Activated CD8-positive, alpha-beta memory T cell treated with anti-CD3 and anti-CD28 coated beads for 4 hours (primary cell): Measurements from ENCODE around the gene GEMIN5.

Source experiments
- DNase-seq, 2 donors: peaks; one replicate each; pipeline ENCODE4 v3.0.0-alpha.2; 2020; ENCODE audit warnings: low read depth in 2 of 2

GEMIN5 gene

GRCh38 chr5:154849264-154849785 is 88.7 kb downstream of the GEMIN5 start:
- DNase-seq: no peak

DNA sequence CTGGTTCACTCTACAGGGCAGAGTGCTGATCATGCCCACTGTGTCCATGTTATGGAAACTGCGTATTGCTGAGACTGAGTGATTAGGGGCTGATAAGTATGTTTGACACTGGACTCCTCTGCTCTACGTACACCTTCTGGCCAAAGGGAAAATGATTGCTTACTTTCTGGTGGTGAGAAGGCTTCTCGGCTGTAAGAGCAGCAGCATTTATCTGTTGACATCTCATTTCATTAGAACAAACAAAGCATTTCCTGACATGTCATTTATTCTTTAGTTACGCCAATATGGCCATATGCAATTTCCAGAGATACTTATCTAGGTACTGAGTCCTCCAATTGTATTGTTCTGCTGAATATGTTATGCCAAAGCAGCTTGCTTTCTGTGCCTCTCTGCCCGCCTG is 93.2 kb downstream of the GEMIN5 start:
- DNase-seq: no peak

- no peak for DNase-seq
Observed at GRCh38 chr5:154842689-154843530, 95.1 kb downstream of the GEMIN5 start.

DNA sequence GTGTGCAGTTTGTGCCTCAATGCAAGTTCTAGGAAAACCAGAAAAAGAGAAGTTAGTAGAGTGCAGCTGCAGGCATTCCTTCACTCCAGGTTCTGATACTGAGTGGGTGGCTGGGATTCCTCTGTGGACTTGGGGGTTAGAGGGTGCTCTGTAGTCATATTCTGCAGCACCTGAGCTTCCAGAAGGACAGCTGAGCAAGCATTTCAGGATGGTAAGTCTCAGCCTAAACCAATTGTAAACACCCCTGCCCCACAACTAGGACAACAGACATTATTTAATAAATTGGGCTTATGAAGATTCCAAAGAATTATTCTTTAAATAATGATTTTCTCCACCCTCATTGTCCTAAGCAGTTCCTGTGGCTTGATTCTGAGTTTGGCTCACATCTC is 96.7 kb downstream of the GEMIN5 start:
- DNase-seq: no peak

DNA sequence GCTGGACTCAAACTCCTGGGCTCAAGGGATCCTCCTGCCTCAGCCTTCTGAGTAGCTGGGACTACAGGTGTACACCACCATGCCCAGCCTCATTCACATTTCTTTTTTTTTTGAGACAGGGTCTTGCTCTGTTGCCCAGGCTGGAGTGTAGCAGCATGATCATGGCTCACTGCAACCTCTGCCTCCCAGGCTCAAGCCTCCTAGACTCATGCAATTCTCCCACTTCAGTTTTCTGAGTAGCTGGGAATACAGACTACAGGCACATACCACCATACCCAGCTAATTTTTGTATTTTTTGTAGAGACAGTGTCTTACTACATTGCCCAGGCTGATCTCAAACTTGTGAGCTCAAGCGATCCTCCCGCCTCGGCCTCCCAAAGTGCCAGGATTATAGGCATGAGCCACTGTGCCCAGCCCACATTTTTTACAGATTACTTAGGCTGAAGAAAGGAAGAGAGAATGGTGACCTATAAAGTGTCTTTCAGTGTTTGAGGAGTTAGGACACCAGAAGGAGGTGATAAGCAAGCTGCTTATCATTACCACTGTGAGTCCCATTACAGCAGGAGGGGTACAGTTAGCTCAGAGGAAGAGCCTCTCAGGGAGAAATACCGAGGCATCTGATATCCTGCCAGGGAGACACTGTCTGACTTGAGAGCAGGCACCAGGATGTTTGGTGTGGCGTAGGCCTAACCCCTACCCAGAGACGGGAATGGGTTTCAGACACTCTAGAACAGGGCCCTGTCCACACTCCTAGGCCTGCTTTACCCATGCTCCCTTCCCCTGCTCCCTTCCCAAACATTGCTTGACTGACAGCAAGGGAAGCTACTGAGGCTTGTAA is 97.4 kb downstream of the GEMIN5 start:
- DNase-seq: no peak
